Parathyroid adenoma (tissue), 2 donors: ENCODE results near the gene C11orf54.

Source experiments
- H2AFZ ChIP-seq: fragments of 300-600 bp; sonication (generic); one replicate; pipeline ENCODE4 v1.7.0; 2017; ENCODE audit warnings: antibody characterized with exemption, mild to moderate bottlenecking
- H3K27ac ChIP-seq: fragments of 300-600 bp; sonication (generic); one replicate; pipeline ENCODE4 v1.7.0; 2017
- H3K27me3 ChIP-seq: fragments of 300-600 bp; sonication (generic); one replicate; pipeline ENCODE4 v1.7.0; 2017; ENCODE audit warnings: low read length; ENCODE audit not compliant: control insufficient read depth, insufficient read depth
- H3K36me3 ChIP-seq: fragments of 300-600 bp; sonication (generic); one replicate; pipeline ENCODE4 v1.7.0; 2017; ENCODE audit warnings: low read length; ENCODE audit not compliant: control insufficient read depth, insufficient read depth
- H3K4me1 ChIP-seq: fragments of 300-600 bp; sonication (generic); one replicate; pipeline ENCODE4 v1.7.0; 2017; ENCODE audit warnings: control low read depth
- H3K4me2 ChIP-seq: fragments of 300-600 bp; sonication (generic); one replicate; pipeline ENCODE4 v1.7.0; 2017; ENCODE audit warnings: low read length
- H3K4me3 ChIP-seq: fragments of 300-600 bp; sonication (generic); one replicate; pipeline ENCODE4 v1.7.0; 2017; ENCODE audit warnings: low read depth, low read length
- H3K79me2 ChIP-seq: fragments of 300-600 bp; sonication (generic); one replicate; pipeline ENCODE4 v1.7.0; 2017; ENCODE audit warnings: control low read depth
- H3K9ac ChIP-seq: fragments of 300-600 bp; sonication (generic); one replicate; pipeline ENCODE4 v1.7.0; 2017; ENCODE audit warnings: mild to moderate bottlenecking
- H3K9me3 ChIP-seq: fragments of 300-600 bp; sonication (generic); one replicate; pipeline ENCODE4 v1.7.0; 2017; ENCODE audit warnings: low read length; ENCODE audit not compliant: control insufficient read depth
- CTCF ChIP-seq: fragments of 300-600 bp; sonication (generic); IDR thresholded peaks from one replicate; pipeline ENCODE4 v1.7.0; 2017; ENCODE audit warnings: antibody characterized with exemption, mild to moderate bottlenecking
- donor health status: primary hyperparathyroidism.

Gene C11orf54

GRCh38 chr11:93747122-93747521 lies 5.7 kb downstream of the C11orf54 start:
- H3K79me2 ChIP-seq: no peaks in the 10 kb centered on the region
- no peaks in the 10 kb centered on the region for H3K4me1 ChIP-seq
- H3K9ac ChIP-seq: no peak overlapping the region
- no peaks in the 10 kb centered on the region for H3K27me3 ChIP-seq
- H3K27ac ChIP-seq: no peak overlapping the region
- no peaks in the 10 kb centered on the region for H3K9me3 ChIP-seq
- TF ChIP-seq CTCF: no peak
- H2AFZ ChIP-seq: no peak overlapping the region
- H3K4me2 ChIP-seq: no peak overlapping the region
- H3K4me3 ChIP-seq: no peak overlapping the region
- H3K36me3 ChIP-seq: no peaks in the 10 kb centered on the region

- Histone ChIP-seq H3K4me3 (no peak overlapping the region), H3K4me1 (no peaks in the 10 kb centered on the region), H3K9me3 (no peaks in the 10 kb centered on the region), H2AFZ (no peak overlapping the region), H3K9ac (no peak overlapping the region), H3K27ac (no peak overlapping the region), H3K27me3 (no peaks in the 10 kb centered on the region), H3K4me2 (no peak overlapping the region), H3K79me2 (no peaks in the 10 kb centered on the region), H3K36me3 (no peaks in the 10 kb centered on the region)
- no peak for TF ChIP-seq CTCF
These were observed 9.5 kb downstream of the C11orf54 start for GRCh38 chr11:93751001-93751400.

GRCh38 chr11:93753241-93753640 lies 11.8 kb downstream of the C11orf54 start:
- no peaks in the 10 kb centered on the region for H3K79me2 ChIP-seq
- H3K27ac ChIP-seq: no peak overlapping the region
- no peaks in the 10 kb centered on the region for H3K4me1 ChIP-seq
- H3K27me3 ChIP-seq: no peaks in the 10 kb centered on the region
- H3K4me3 ChIP-seq: no peak overlapping the region
- H3K36me3 ChIP-seq: no peaks in the 10 kb centered on the region
- no peak overlapping the region for H2AFZ ChIP-seq
- H3K9ac ChIP-seq: no peak overlapping the region
- no peaks in the 10 kb centered on the region for H3K9me3 ChIP-seq
- no peak for TF ChIP-seq CTCF
- H3K4me2 ChIP-seq: no peak overlapping the region

- H3K4me3 ChIP-seq: no peak overlapping the region
- no peak overlapping the region for H2AFZ ChIP-seq
- no peaks in the 10 kb centered on the region for H3K9me3 ChIP-seq
- H3K79me2 ChIP-seq: no peaks in the 10 kb centered on the region
- H3K4me2 ChIP-seq: no peak overlapping the region
- H3K9ac ChIP-seq: no peak overlapping the region
- no peak overlapping the region for H3K27ac ChIP-seq
- H3K4me1 ChIP-seq: no peaks in the 10 kb centered on the region
- H3K27me3 ChIP-seq: no peaks in the 10 kb centered on the region
- no peak for TF ChIP-seq CTCF
- no peaks in the 10 kb centered on the region for H3K36me3 ChIP-seq
These were observed 15.3 kb downstream of the C11orf54 start for GRCh38 chr11:93756748-93757147.

GRCh38 chr11:93757301-93757700 lies 15.8 kb downstream of the C11orf54 start:
- no peaks in the 10 kb centered on the region for H3K4me1 ChIP-seq
- H3K4me3 ChIP-seq: no peak overlapping the region
- no peak overlapping the region for H2AFZ ChIP-seq
- no peak overlapping the region for H3K27ac ChIP-seq
- no peaks in the 10 kb centered on the region for H3K79me2 ChIP-seq
- no peak overlapping the region for H3K4me2 ChIP-seq
- H3K36me3 ChIP-seq: no peaks in the 10 kb centered on the region
- H3K27me3 ChIP-seq: no peaks in the 10 kb centered on the region
- no peak for TF ChIP-seq CTCF
- no peaks in the 10 kb centered on the region for H3K9me3 ChIP-seq
- H3K9ac ChIP-seq: no peak overlapping the region
